NCI-H2107 treated with DMSO at 0.1 percent for 48 hours (cell line): ENCODE results near the gene HHAT.
A peak's percentile ranks its signal among the peaks of the same experiment; 100 is the strongest.

Experiments used
- DNase-seq: peaks from one replicate; lab custom pipeline; 2025; ENCODE audit not compliant: unreplicated experiment; lab: John Stamatoyannopoulos, UW

Gene HHAT

GRCh38 chr1:210532223-210532598, 203.5 kb downstream of the HHAT start:
- no peak for DNase-seq

GRCh38 chr1:210535761-210536160, 207.1 kb downstream of the HHAT start:
- no peak for DNase-seq

GRCh38 chr1:210536254-210536961, 207.7 kb downstream of the HHAT start:
- DNase-seq, result no peak

GRCh38 chr1:210540288-210540687, 211.6 kb downstream of the HHAT start:
- DNase-seq, result no peak

- DNase-seq, result no peak
These were observed 213.1 kb downstream of the HHAT start for GRCh38 chr1:210541680-210542358.

GRCh38 chr1:210551899-210552298, 223.2 kb downstream of the HHAT start:
- DNase-seq, result no peak

GRCh38 chr1:210553711-210554110, 225.0 kb downstream of the HHAT start:
- no peak for DNase-seq

- no peak for DNase-seq
These were observed 225.7 kb downstream of the HHAT start for GRCh38 chr1:210554382-210554781.

GRCh38 chr1:210556475-210556874, 227.8 kb downstream of the HHAT start:
- no peak for DNase-seq

GRCh38 chr1:210557426-210558077, 228.8 kb downstream of the HHAT start:
- DNase-seq, result no peak

- no peak for DNase-seq
These were observed 229.6 kb downstream of the HHAT start for GRCh38 chr1:210558302-210558701.

GRCh38 chr1:210565306-210565705, 236.6 kb downstream of the HHAT start:
- no peak for DNase-seq

- no peak for DNase-seq
These were observed 239.9 kb downstream of the HHAT start for GRCh38 chr1:210568631-210569030.

GRCh38 chr1:210570116-210570515, 241.4 kb downstream of the HHAT start:
- DNase-seq, result no peak

GRCh38 chr1:210571356-210572284, 242.9 kb downstream of the HHAT start:
- DNase-seq, result no peak

- no peak for DNase-seq
These were observed 244.4 kb downstream of the HHAT start for GRCh38 chr1:210573141-210573540.

GRCh38 chr1:210582205-210582970, 253.7 kb downstream of the HHAT start:
- no peak for DNase-seq

- DNase-seq, result peak; percentile 95
These were observed 255.9 kb downstream of the HHAT start for GRCh38 chr1:210584439-210585113.

- peak; percentile 50 for DNase-seq
These were observed 258.1 kb downstream of the HHAT start for GRCh38 chr1:210586771-210587170.

GRCh38 chr1:210587566-210587965, 258.9 kb downstream of the HHAT start:
- no peak for DNase-seq
